Right lobe of liver (tissue), 6 donors: ENCODE data around the gene ZNF91. TPM values are rescaled to one million over a fixed set of nuclear protein-coding genes. Genes with fewer than 3 reads are reported as not detected.
A peak's percentile ranks its signal among the peaks of the same experiment; 100 is the strongest.

Experiments
- ATAC-seq, 4 donors: fragments of 200-7000 bp; cut with Tn5 transposase; one replicate each; pipeline ENCODE4 v1.9.1; 2020; ENCODE audit warnings: mild to moderate bottlenecking in 4 of 4, moderate library complexity in 4 of 4
- DNase-seq, 3 donors: peaks; one replicate each; pipeline ENCODE4 v3.0.0-alpha.2; 2020
- H3K27ac ChIP-seq, 3 donors: fragments of 200-600 bp; one replicate each; pipeline ENCODE4 v1.8.0; 2022
- H3K27me3 ChIP-seq, 2 donors: fragments of 200-600 bp; one replicate each; pipeline ENCODE4 v1.8.0; 2022
- H3K36me3 ChIP-seq, 4 donors: fragments of 200-600 bp; sonication (generic) in 1 of 4; one replicate each; pipeline versions ENCODE4 v1.5.1 to v1.8.0; 2017 to 2022; ENCODE audit warnings: control low read depth in 1 of 4
- H3K4me1 ChIP-seq, 4 donors: fragments of 200-600 bp; sonication (generic) in 1 of 4; one replicate each; pipeline versions ENCODE4 v1.5.1 to v1.8.0; 2017 to 2022; ENCODE audit warnings: control low read depth in 1 of 4
- H3K4me3 ChIP-seq, 3 donors: fragments of 200-600 bp; one replicate each; pipeline ENCODE4 v1.8.0; 2022
- H3K9me3 ChIP-seq, 4 donors: fragments of 200-600 bp; sonication (generic) in 1 of 4; one replicate each; pipeline versions ENCODE4 v1.5.1 to v1.8.0; 2017 to 2022; ENCODE audit warnings: control low read depth in 1 of 4
- CTCF ChIP-seq, 4 donors: fragments of 200-600 bp in 3 of 4; fragments of 450-650 bp in 1 of 4; IDR thresholded peaks; one replicate each; pipeline versions ENCODE4 v1.5.1 to v1.8.0; 2016 to 2022; ENCODE audit warnings: antibody characterized with exemption in 4 of 4, mild to moderate bottlenecking in 2 of 4
- POLR2A ChIP-seq: fragments of 450-650 bp; IDR thresholded peaks from one replicate; pipeline ENCODE4 v1.6.1; 2017; ENCODE audit warnings: antibody characterized with exemption, mild to moderate bottlenecking
- WGBS: methylation state at CpG from one replicate; pipeline ENCODE4 v1.1.6; 2018; ENCODE audit warnings: low coverage, low lambda C conversion rate; ENCODE audit not compliant: insufficient coverage; ENCODE audit errors: missing lambda C conversion rate; 5-methylcytosine and 5-hydroxymethylcytosine counted together
- intact Hi-C, 2 donors: fragments of 100-400 bp; cut with DNase I; formaldehyde crosslinking; loops; one replicate each; pipeline versions ENCODE4 v1.11.2 to v1.14.1; 2022
- total RNA-seq, 6 experiments: library from RNA; depleted of rRNA in 2 of 6; stranded (reverse); fragments of >200 nt in 2 of 6; fragmentation: NEBNext Ultra II Directional in 3 of 6; extraction: Animal tissue kit (Norgen Biotek cat#: 25700) in 3 of 6; gene quantifications; one replicate each; pipeline versions ENCODE4 v1.1.0 to v1.2.4, GENCODE V29; 2016 to 2023
- donor health status: DM: no; HTN: yes; CAD: no.
- donor health status: DM: no; HTN: no; CAD: no.
- donor health status: DM: no; HTN: no; CAD: no.
- donor health status: DM: no; HTN: yes; CAD: no.
- donor health status: DM: no; HTN: yes; CAD: no.

The ZNF91 gene
- total RNA-seq, 6 experiments from 2014 or later = 14.4 to 21.0 (median 18.3) TPM

GRCh38 chr19:23415561-23416191, 20.4 kb upstream of the ZNF91 start:
- ATAC-seq (peak in 3 of 4 donors; percentile 32 to 47 (median 33)), DNase-seq (no peak)
- Histone ChIP-seq H3K36me3 (no peaks in the 10 kb centered on the region), H3K4me3 (peak overlapping the region in 1 of 3 donors; percentile 10), H3K9me3 (no peaks in the 10 kb centered on the region), H3K27ac (no peak overlapping the region), H3K4me1 (no peaks in the 10 kb centered on the region), H3K27me3 (no peaks in the 10 kb centered on the region)
- TF ChIP-seq CTCF (IDR thresholded peaks at IDR 0.05) = no peak
- TF ChIP-seq POLR2A = no peak
- intact Hi-C loops = no loop called here
- 1% methylated on average over 28 of the region's 33 CpGs for WGBS

- Histone ChIP-seq H3K27ac (no peak overlapping the region), H3K27me3 (no peaks in the 10 kb centered on the region), H3K4me1 (no peaks in the 10 kb centered on the region), H3K9me3 (no peaks in the 10 kb centered on the region), H3K4me3 (peak overlapping the region in 1 of 3 donors; percentile 10), H3K36me3 (no peaks in the 10 kb centered on the region)
- intact Hi-C loops = no loop called here
- ATAC-seq (no peak), DNase-seq (no peak)
- no peak for TF ChIP-seq POLR2A
- no peak for TF ChIP-seq CTCF (IDR thresholded peaks at IDR 0.05)
- WGBS = 12% methylated on average over 13 of the region's 13 CpGs
Measured at GRCh38 chr19:23415034-23415433, 19.8 kb upstream of the ZNF91 start.

- 13% methylated on average over 1 of the region's 1 CpG for WGBS
- H3K4me1 ChIP-seq = no peaks in the 10 kb centered on the region
Measured at GRCh38 chr19:23410155-23410554, 14.9 kb upstream of the ZNF91 start.

GRCh38 chr19:23409392-23410048, 14.2 kb upstream of the ZNF91 start:
- 92% methylated on average over 14 of the region's 21 CpGs for WGBS
- ATAC-seq (no peak), DNase-seq (no peak)
- no peaks in the 10 kb centered on the region for H3K4me1 ChIP-seq
- H3K27ac ChIP-seq = no peak overlapping the region
- no peaks in the 10 kb centered on the region for H3K27me3 ChIP-seq
- no peak overlapping the region for H3K4me3 ChIP-seq
- H3K9me3 ChIP-seq = no peaks in the 10 kb centered on the region
- intact Hi-C loops = no loop called here
- H3K36me3 ChIP-seq = no peaks in the 10 kb centered on the region
- TF ChIP-seq POLR2A = no peak
- TF ChIP-seq CTCF (IDR thresholded peaks at IDR 0.05) = no peak

More at GRCh38 chr19:23410155-23410554, 14.9 kb upstream of the ZNF91 start:
- H3K9me3 ChIP-seq = no peaks in the 10 kb centered on the region
- intact Hi-C loops = no loop called here
- no peak overlapping the region for H3K27ac ChIP-seq
- H3K27me3 ChIP-seq = no peaks in the 10 kb centered on the region
- no peaks in the 10 kb centered on the region for H3K36me3 ChIP-seq
- no peak for TF ChIP-seq POLR2A
- no peak for TF ChIP-seq CTCF (IDR thresholded peaks at IDR 0.05)
- H3K4me3 ChIP-seq = no peak overlapping the region
- DNase-seq (no peak), ATAC-seq (no peak)
